ENCODE data around the gene ADGRB3.

GRCh38 chr6:68691120-68691519, 56.0 kb downstream of the ADGRB3 start:
- no peak for TF ChIP-seq POLR2AphosphoS5 (IDR thresholded peaks at IDR 0.05)
- no peak for TF ChIP-seq CTCF (IDR thresholded peaks at IDR 0.05)

Data from breast epithelium (tissue), 3 donors.